ENCODE measurements around the gene KRTAP5-3.

GRCh38 chr11:1598816-1599215 is 9.4 kb downstream of the KRTAP5-3 start:
- TF ChIP-seq ZNF138 (tag by site-specific recombination; IDR thresholded peaks at IDR 0.05; ENCODE audit: borderline replicate concordance): no peak
- TF ChIP-seq ZNF121 (tag by site-specific recombination; IDR thresholded peaks at IDR 0.05): no peak

Data from HEK293 (cell line).